Parathyroid adenoma (tissue), 2 donors: Measurements from ENCODE around the gene CDH8.

ENCODE experiments used
- H2AFZ ChIP-seq: fragments of 300-600 bp; sonication (generic); one replicate; pipeline ENCODE4 v1.7.0; 2017; ENCODE audit warnings: antibody characterized with exemption, mild to moderate bottlenecking
- H3K27ac ChIP-seq: fragments of 300-600 bp; sonication (generic); one replicate; pipeline ENCODE4 v1.7.0; 2017
- H3K27me3 ChIP-seq: fragments of 300-600 bp; sonication (generic); one replicate; pipeline ENCODE4 v1.7.0; 2017; ENCODE audit warnings: low read length; ENCODE audit not compliant: control insufficient read depth, insufficient read depth
- H3K36me3 ChIP-seq: fragments of 300-600 bp; sonication (generic); one replicate; pipeline ENCODE4 v1.7.0; 2017; ENCODE audit warnings: low read length; ENCODE audit not compliant: control insufficient read depth, insufficient read depth
- H3K4me1 ChIP-seq: fragments of 300-600 bp; sonication (generic); one replicate; pipeline ENCODE4 v1.7.0; 2017; ENCODE audit warnings: control low read depth
- H3K4me2 ChIP-seq: fragments of 300-600 bp; sonication (generic); one replicate; pipeline ENCODE4 v1.7.0; 2017; ENCODE audit warnings: low read length
- H3K4me3 ChIP-seq: fragments of 300-600 bp; sonication (generic); one replicate; pipeline ENCODE4 v1.7.0; 2017; ENCODE audit warnings: low read depth, low read length
- H3K79me2 ChIP-seq: fragments of 300-600 bp; sonication (generic); one replicate; pipeline ENCODE4 v1.7.0; 2017; ENCODE audit warnings: control low read depth
- H3K9ac ChIP-seq: fragments of 300-600 bp; sonication (generic); one replicate; pipeline ENCODE4 v1.7.0; 2017; ENCODE audit warnings: mild to moderate bottlenecking
- H3K9me3 ChIP-seq: fragments of 300-600 bp; sonication (generic); one replicate; pipeline ENCODE4 v1.7.0; 2017; ENCODE audit warnings: low read length; ENCODE audit not compliant: control insufficient read depth
- CTCF ChIP-seq: fragments of 300-600 bp; sonication (generic); IDR thresholded peaks from one replicate; pipeline ENCODE4 v1.7.0; 2017; ENCODE audit warnings: antibody characterized with exemption, mild to moderate bottlenecking
- donor health status: primary hyperparathyroidism.

CDH8 gene

DNA sequence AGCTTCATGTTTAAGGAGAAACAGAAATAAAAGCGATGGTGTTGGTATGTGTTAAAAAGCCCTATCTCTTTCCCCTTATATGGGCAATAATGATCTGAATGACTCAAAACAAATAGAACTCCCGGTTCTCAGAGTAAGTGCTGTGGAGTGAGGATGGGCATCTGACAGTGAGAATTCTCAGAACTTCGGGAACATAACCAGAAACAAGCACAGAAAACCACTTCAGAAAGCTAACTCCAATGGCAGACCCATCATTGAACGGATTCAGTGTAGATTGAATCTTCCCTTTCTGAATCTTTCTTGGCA is 67.2 kb downstream of the CDH8 start:
- Histone ChIP-seq H3K4me3 (no peak overlapping the region), H3K4me1 (no peaks in the 10 kb centered on the region), H3K9me3 (no peaks in the 10 kb centered on the region), H3K27ac (no peak overlapping the region), H3K27me3 (no peaks in the 10 kb centered on the region), H3K9ac (no peak overlapping the region), H3K79me2 (no peaks in the 10 kb centered on the region), H3K4me2 (no peak overlapping the region), H3K36me3 (no peaks in the 10 kb centered on the region), H2AFZ (no peak overlapping the region)
- TF ChIP-seq CTCF: no peak

DNA sequence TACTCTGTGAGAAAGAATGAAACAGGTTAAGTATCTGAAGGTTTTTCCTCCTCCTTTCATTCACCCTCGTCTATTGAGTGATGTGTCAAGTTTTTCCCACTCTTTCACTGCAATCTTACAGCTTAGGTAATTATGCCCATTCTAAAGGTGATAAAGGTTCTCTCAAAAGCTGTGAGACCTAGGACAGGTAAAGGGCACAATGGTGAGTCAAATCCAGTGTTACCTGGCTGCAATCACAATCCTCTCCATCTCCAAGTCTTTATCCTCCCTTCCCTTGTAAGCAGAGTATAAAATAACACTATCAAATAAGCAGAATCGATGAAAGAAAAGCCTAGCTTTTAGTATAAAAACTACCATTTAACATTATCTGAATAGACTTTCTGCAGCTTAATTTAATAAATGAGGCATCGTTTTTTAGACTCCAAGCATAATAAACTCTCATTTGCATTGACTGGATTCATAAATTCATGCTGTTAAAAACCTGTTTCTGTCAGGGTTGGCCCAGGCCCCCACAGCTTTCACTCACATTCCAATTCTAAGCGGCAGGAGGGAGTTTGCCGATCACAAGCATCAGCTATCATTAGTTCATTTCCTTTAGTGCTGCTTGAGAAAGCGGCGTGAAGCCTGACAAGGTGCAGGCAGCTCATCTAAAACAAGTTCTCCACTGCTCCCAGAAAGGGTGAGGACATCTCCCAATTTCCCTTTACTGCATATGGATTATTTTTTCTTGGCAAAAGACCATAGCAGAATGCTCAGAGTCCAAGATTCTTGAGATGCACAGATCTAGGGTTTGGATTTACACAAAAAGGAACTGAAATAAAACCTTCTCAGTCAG is 67.8 kb downstream of the CDH8 start:
- Histone ChIP-seq H3K4me3 (no peak overlapping the region), H2AFZ (no peak overlapping the region), H3K9me3 (no peaks in the 10 kb centered on the region), H3K9ac (no peak overlapping the region), H3K4me2 (no peak overlapping the region), H3K27me3 (no peaks in the 10 kb centered on the region), H3K36me3 (no peaks in the 10 kb centered on the region), H3K79me2 (no peaks in the 10 kb centered on the region), H3K4me1 (no peaks in the 10 kb centered on the region), H3K27ac (no peak overlapping the region)
- TF ChIP-seq CTCF: no peak

- no peak overlapping the region for H3K27ac ChIP-seq
- TF ChIP-seq CTCF: no peak
- H3K4me2 ChIP-seq: no peak overlapping the region
- H3K4me1 ChIP-seq: no peaks in the 10 kb centered on the region
- no peaks in the 10 kb centered on the region for H3K27me3 ChIP-seq
- no peak overlapping the region for H2AFZ ChIP-seq
- no peaks in the 10 kb centered on the region for H3K9me3 ChIP-seq
- no peaks in the 10 kb centered on the region for H3K79me2 ChIP-seq
- H3K4me3 ChIP-seq: no peak overlapping the region
- H3K36me3 ChIP-seq: no peaks in the 10 kb centered on the region
- no peak overlapping the region for H3K9ac ChIP-seq
Measured at GRCh38 chr16:61957075-61957855, 79.0 kb downstream of the CDH8 start.

DNA sequence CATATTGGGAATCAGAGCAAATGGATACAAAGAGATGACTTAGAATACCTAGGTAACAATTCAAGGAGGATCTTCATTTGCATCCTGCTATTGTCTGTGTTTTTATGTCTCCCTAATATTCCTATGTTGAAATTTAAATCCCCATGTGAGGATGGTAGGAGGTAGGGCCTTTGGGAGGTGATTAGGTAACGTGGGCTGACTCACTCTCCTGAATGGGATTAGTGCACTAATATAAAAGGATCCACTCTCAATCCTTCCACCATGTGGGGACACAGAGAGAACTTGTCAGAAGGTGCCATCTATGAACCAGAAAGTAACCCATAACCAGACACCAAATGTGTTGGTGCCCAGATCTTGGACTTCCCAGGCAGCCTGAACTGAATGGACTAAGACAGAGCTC is 83.4 kb downstream of the CDH8 start:
- Histone ChIP-seq H3K4me2 (no peak overlapping the region), H3K9ac (no peak overlapping the region), H3K4me1 (no peaks in the 10 kb centered on the region), H3K27me3 (no peaks in the 10 kb centered on the region), H3K9me3 (no peaks in the 10 kb centered on the region), H3K36me3 (no peaks in the 10 kb centered on the region), H3K4me3 (no peak overlapping the region), H3K79me2 (no peaks in the 10 kb centered on the region), H2AFZ (no peak overlapping the region), H3K27ac (no peak overlapping the region)
- TF ChIP-seq CTCF: no peak
